CMK (cell line): ENCODE results near the gene IQSEC1.

Experiments used
- DNase-seq: peaks from one replicate; pipeline ENCODE4 v3.0.0-alpha.2; 2010; ENCODE audit warnings: low read depth

The IQSEC1 gene

GRCh38 chr3:13073326-13074005, at the start of gene IQSEC1:
TSS of gene IQSEC1 (minus strand) at chr3:13073429. CDS start at chr3:13073014, 415 bp downstream.
- DNase-seq: no peak

GRCh38 chr3:13122081-13123012, 49.1 kb upstream of the IQSEC1 start:
- no peak for DNase-seq

- no peak for DNase-seq
Observed at GRCh38 chr3:13121553-13122001, 48.3 kb upstream of the IQSEC1 start.

- DNase-seq: no peak
Observed at GRCh38 chr3:13120928-13121552, 47.8 kb upstream of the IQSEC1 start.

- DNase-seq: no peak
Observed at GRCh38 chr3:13120289-13120927, 47.2 kb upstream of the IQSEC1 start.

GRCh38 chr3:13119471-13120220, 46.4 kb upstream of the IQSEC1 start:
- DNase-seq: no peak

GRCh38 chr3:13116426-13116825, 43.2 kb upstream of the IQSEC1 start:
- no peak for DNase-seq

- DNase-seq: no peak
Observed at GRCh38 chr3:13115991-13116390, 42.8 kb upstream of the IQSEC1 start.

- no peak for DNase-seq
Observed at GRCh38 chr3:13115576-13115910, 42.3 kb upstream of the IQSEC1 start.

- DNase-seq: no peak
Observed at GRCh38 chr3:13114811-13115575, 41.8 kb upstream of the IQSEC1 start.

GRCh38 chr3:13113346-13114330, 40.4 kb upstream of the IQSEC1 start:
- no peak for DNase-seq

GRCh38 chr3:13112521-13113345, 39.5 kb upstream of the IQSEC1 start:
- no peak for DNase-seq

- no peak for DNase-seq
Observed at GRCh38 chr3:13111873-13112520, 38.8 kb upstream of the IQSEC1 start.

GRCh38 chr3:13111173-13111872, 38.1 kb upstream of the IQSEC1 start:
- DNase-seq: no peak

- no peak for DNase-seq
Observed at GRCh38 chr3:13110678-13111116, 37.5 kb upstream of the IQSEC1 start.

- DNase-seq: no peak
Observed at GRCh38 chr3:13109516-13109915, 36.3 kb upstream of the IQSEC1 start.

GRCh38 chr3:13108861-13109260, 35.6 kb upstream of the IQSEC1 start:
- no peak for DNase-seq
